ENCODE results near the gene CD40LG. TPM values are rescaled to one million over a fixed set of nuclear protein-coding genes. Genes with fewer than 3 reads are reported as not detected.

The CD40LG gene
- under 1 TPM; 0.41 to 0.92 TPM for total RNA-seq
- polyA plus RNA-seq (ENCODE audit: insufficient read length in 6 of 6): under 1 TPM; 0.11 to 0.46 (median 0.30) TPM
- long read RNA-seq, donor 1: 0 reads
- long read RNA-seq, donor 2: 0 reads
- long read RNA-seq, donor 3: 0 reads
- long read RNA-seq, donor 4: 0 reads
- long read RNA-seq, donor 5: 0 reads
- long read RNA-seq, donor 6: 0 reads
- long read RNA-seq, donor 7: 0 reads
- long read RNA-seq, donor 8: 0 reads
- long read RNA-seq, donor 9: 0 reads
- long read RNA-seq, donor 10: 0 reads
- long read RNA-seq, donor 11: 0 reads
- long read RNA-seq, donor 12, partial matches to known transcripts: 0 of 1 reads
- long read RNA-seq, donor 12, other reads (novel, unspliced or antisense): 0 of 1 reads

GRCh38 chrX:136647677-136648360 is at the start of gene CD40LG:
TSS of gene CD40LG (plus strand) at chrX:136648158. CDS start at chrX:136648249, 91 bp downstream.
- Histone ChIP-seq H3K36me3 (no peaks in the 10 kb centered on the region), H3K27me3 (no peaks in the 10 kb centered on the region), H3K9me3 (no peaks in the 10 kb centered on the region), H3K27ac (no peak within 1 kb of the TSS), H3K4me3 (no peak within 1 kb of the TSS), H3K4me1 (no peaks in the 10 kb centered on the region)
- no peak for DNase-seq
- no peak for TF ChIP-seq CTCF (IDR thresholded peaks at IDR 0.05)
- ATAC-seq: no peak
- intact Hi-C loops (cut with DNase I): no loop called here

- Histone ChIP-seq H3K36me3 (no peaks in the 10 kb centered on the region), H3K4me1 (no peaks in the 10 kb centered on the region), H3K27me3 (peaks cover 0 to 3% of the 10 kb centered on the region in 2 donors), H3K27ac (no peak overlapping the region), H3K9me3 (no peaks in the 10 kb centered on the region), H3K4me3 (no peak overlapping the region)
- ATAC-seq: no peak
- no peak for DNase-seq
- no peak for TF ChIP-seq CTCF (IDR thresholded peaks at IDR 0.05)
- intact Hi-C loops (cut with DNase I): no loop called here
Observed at GRCh38 chrX:136598631-136599030, 49.3 kb upstream of the CD40LG start.

GRCh38 chrX:136600059-136600458 is 47.9 kb upstream of the CD40LG start:
- H3K36me3 ChIP-seq: no peaks in the 10 kb centered on the region
- no peak for TF ChIP-seq CTCF (IDR thresholded peaks at IDR 0.05)
- intact Hi-C loops (cut with DNase I): no loop called here
- DNase-seq (no peak), ATAC-seq (no peak)
- peaks cover 0 to 3% of the 10 kb centered on the region in 2 donors for H3K27me3 ChIP-seq
- H3K4me3 ChIP-seq: no peak overlapping the region
- H3K9me3 ChIP-seq: no peaks in the 10 kb centered on the region
- H3K4me1 ChIP-seq: no peaks in the 10 kb centered on the region
- H3K27ac ChIP-seq: no peak overlapping the region

GRCh38 chrX:136607236-136607635 is 40.7 kb upstream of the CD40LG start:
- no peak for ATAC-seq
- H3K27ac ChIP-seq: no peak overlapping the region
- no peaks in the 10 kb centered on the region for H3K36me3 ChIP-seq
- no peak overlapping the region for H3K4me3 ChIP-seq
- intact Hi-C loops (cut with DNase I): no loop called here
- H3K9me3 ChIP-seq: no peaks in the 10 kb centered on the region
- no peaks in the 10 kb centered on the region for H3K27me3 ChIP-seq
- H3K4me1 ChIP-seq: no peaks in the 10 kb centered on the region
- DNase-seq: no peak
- no peak for TF ChIP-seq CTCF (IDR thresholded peaks at IDR 0.05)

- no peaks in the 10 kb centered on the region for H3K27me3 ChIP-seq
- DNase-seq: peak in 2 of 4 donors; percentile 5 to 43
- H3K4me3 ChIP-seq: no peak overlapping the region
- intact Hi-C loops (cut with DNase I): no loop called here
- peak in 1 of 2 donors; percentile 22 for TF ChIP-seq CTCF (IDR thresholded peaks at IDR 0.05)
- no peaks in the 10 kb centered on the region for H3K9me3 ChIP-seq
- no peaks in the 10 kb centered on the region for H3K4me1 ChIP-seq
- no peaks in the 10 kb centered on the region for H3K36me3 ChIP-seq
- ATAC-seq: peak; percentile 59
- no peak overlapping the region for H3K27ac ChIP-seq
Observed at GRCh38 chrX:136608295-136608933, 39.5 kb upstream of the CD40LG start.

Measured in left lung (tissue), 14 donors.